Ishikawa (cell line): ENCODE measurements around the gene MMP17.

ENCODE experiments used
- EP300 ChIP-seq: IDR thresholded peaks from 2 replicates; pipeline ENCODE4 v1.6.1; 2012; ENCODE audit warnings: borderline replicate concordance
- MAX ChIP-seq: IDR thresholded peaks from 2 replicates; pipeline ENCODE4 v1.6.1; 2012
- NFIC ChIP-seq: IDR thresholded peaks from 2 replicates; pipeline ENCODE4 v1.6.1; 2012
- RAD21 ChIP-seq: IDR thresholded peaks from 2 replicates; pipeline ENCODE4 v1.6.1; 2012; ENCODE audit warnings: low read depth
- REST ChIP-seq: IDR thresholded peaks from 2 replicates; pipeline ENCODE4 v1.6.1; 2012; ENCODE audit warnings: low read depth, mild to moderate bottlenecking
- TAF1 ChIP-seq: IDR thresholded peaks from 2 replicates; pipeline ENCODE4 v1.6.1; 2012; ENCODE audit warnings: low read depth, mild to moderate bottlenecking
- TCF12 ChIP-seq: IDR thresholded peaks from 2 replicates; pipeline ENCODE4 v1.6.1; 2012; ENCODE audit warnings: low read depth
- TEAD4 ChIP-seq: IDR thresholded peaks from 2 replicates; pipeline ENCODE4 v1.6.1; 2012
- USF1 ChIP-seq: IDR thresholded peaks from 2 replicates; pipeline ENCODE4 v1.6.1; 2012
- YY1 ChIP-seq: IDR thresholded peaks from 2 replicates; pipeline ENCODE4 v1.6.1; 2012; ENCODE audit warnings: low read depth

GRCh38 chr12:131833896-131834641 is 5.9 kb downstream of the MMP17 start:
- TF ChIP-seq YY1, result peak; percentile 38; the same call in 1 of the 2 replicates
- TF ChIP-seq TEAD4, result no peak
- TF ChIP-seq TAF1, result no peak
- no peak for TF ChIP-seq REST
- TF ChIP-seq TCF12, result no peak
- TF ChIP-seq MAX, result no peak
- no peak for TF ChIP-seq USF1
- TF ChIP-seq NFIC, result no peak
- no peak for TF ChIP-seq EP300
- peak; percentile 73 for TF ChIP-seq RAD21
